ENCODE results near the gene SLC5A9. TPM values are rescaled to one million over a fixed set of nuclear protein-coding genes. Genes with fewer than 3 reads are reported as not detected.
"Not testable (repeated sequence)": the region's sequence is repeated elsewhere in the genome, so short reads cannot be mapped to it uniquely, and the experiment has no call there.

Gene SLC5A9
- total and polyA plus RNA-seq, 4 experiments from 2014 or later = not detected

DNA sequence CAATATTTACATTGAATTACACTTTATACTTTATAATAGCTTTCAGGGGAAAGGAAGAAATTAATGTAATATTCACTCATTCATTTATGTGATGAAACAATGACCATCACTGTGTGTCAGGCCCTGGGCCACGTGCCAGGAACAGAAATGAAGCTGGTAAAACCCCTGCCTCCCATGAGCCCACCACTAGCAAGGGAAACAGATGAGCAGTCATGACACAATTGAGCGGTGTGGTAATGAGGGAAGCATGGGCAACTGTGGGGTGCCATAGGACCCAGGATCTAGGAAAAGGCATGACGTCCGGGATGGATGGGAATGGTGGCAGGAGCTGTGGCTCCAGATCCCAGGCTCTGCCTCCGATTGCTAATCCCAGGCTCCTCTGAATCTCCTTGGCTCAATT is 17.0 kb upstream of the SLC5A9 start:
- Histone ChIP-seq H3K27me3 (ENCODE audit: insufficient read depth, low read length) (no peaks in the 10 kb centered on the region), H3K9me3 (ENCODE audit: control insufficient read depth in 1 of 2, low read length in 2 of 2) (no peaks in the 10 kb centered on the region), H3K4me3 (ENCODE audit: low read length in 2 of 2) (no peak overlapping the region), H3K27ac (ENCODE audit: low read depth, low read length) (no peak overlapping the region), H3K4me1 (ENCODE audit: insufficient read depth, low read length) (no peaks in the 10 kb centered on the region), H3K36me3 (ENCODE audit: insufficient read depth, low read length) (no peaks in the 10 kb centered on the region)
- intact Hi-C loops (cut with micrococcal nuclease) = no loop called here
- Mint-ChIP-seq H3K9me3 (no peaks in the 10 kb centered on the region), H3K27ac (no peak overlapping the region), H3K4me3 (no peak overlapping the region), H3K36me3 (no peaks in the 10 kb centered on the region), H3K27me3 (peaks cover 0 to 5% of the 10 kb centered on the region in 2 donors), H3K4me1 (no peaks in the 10 kb centered on the region)
- POLR2A ChIA-PET (ENCODE audit: partially characterized antibody) = no interaction called here
- CTCF ChIA-PET (ENCODE audit: partially characterized antibody) = interaction anchor here (1.0 to 1.5 kb wide), 4 partner anchors 9 to 109 kb away, joined by 3 to 6 read pairs (median 4); no protein-coding TSS in a partner anchor
- DNase-seq = no peak

DNA sequence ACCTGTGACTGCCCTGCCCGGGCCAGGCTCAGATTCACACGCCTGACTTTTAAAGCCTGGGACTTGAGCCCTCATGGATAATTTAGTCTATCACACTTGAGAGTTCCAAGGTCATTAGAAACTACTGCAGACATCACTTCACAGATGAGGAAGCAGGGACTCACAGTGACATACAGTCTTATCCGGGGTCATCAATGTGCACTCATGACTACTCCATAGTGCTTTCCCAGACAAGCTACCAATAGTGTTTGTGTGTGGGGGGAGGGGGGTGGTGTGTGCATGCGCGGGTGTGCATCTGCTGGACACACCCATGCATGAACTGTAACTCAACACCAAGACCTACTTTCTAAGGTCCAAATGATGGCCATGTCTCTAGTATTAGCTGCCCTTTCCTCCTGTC is 16.1 kb upstream of the SLC5A9 start:
- no peak overlapping the region for H3K27ac ChIP-seq (ENCODE audit: low read depth, low read length)
- no peaks in the 10 kb centered on the region for H3K9me3 ChIP-seq (ENCODE audit: control insufficient read depth in 1 of 2, low read length in 2 of 2)
- intact Hi-C loops (cut with micrococcal nuclease) = no loop called here
- POLR2A ChIA-PET (ENCODE audit: partially characterized antibody) = no interaction called here
- H3K4me1 ChIP-seq (ENCODE audit: insufficient read depth, low read length) = no peaks in the 10 kb centered on the region
- H3K27ac Mint-ChIP-seq = peak overlapping the region in 1 of 7 donors; percentile 12
- H3K4me3 Mint-ChIP-seq = no peak overlapping the region
- no peaks in the 10 kb centered on the region for H3K4me1 Mint-ChIP-seq
- CTCF ChIA-PET (ENCODE audit: partially characterized antibody) = interaction anchor here (1.5 kb wide), 1 partner anchor 29 kb away, joined by 4 read pairs; no protein-coding TSS in a partner anchor
- peaks cover 0 to 5% of the 10 kb centered on the region in 2 donors for H3K27me3 Mint-ChIP-seq
- no peak for DNase-seq
- no peaks in the 10 kb centered on the region for H3K36me3 ChIP-seq (ENCODE audit: insufficient read depth, low read length)
- no peaks in the 10 kb centered on the region for H3K27me3 ChIP-seq (ENCODE audit: insufficient read depth, low read length)
- no peak overlapping the region for H3K4me3 ChIP-seq (ENCODE audit: low read length in 2 of 2)
- H3K9me3 Mint-ChIP-seq = no peaks in the 10 kb centered on the region
- no peaks in the 10 kb centered on the region for H3K36me3 Mint-ChIP-seq

DNA sequence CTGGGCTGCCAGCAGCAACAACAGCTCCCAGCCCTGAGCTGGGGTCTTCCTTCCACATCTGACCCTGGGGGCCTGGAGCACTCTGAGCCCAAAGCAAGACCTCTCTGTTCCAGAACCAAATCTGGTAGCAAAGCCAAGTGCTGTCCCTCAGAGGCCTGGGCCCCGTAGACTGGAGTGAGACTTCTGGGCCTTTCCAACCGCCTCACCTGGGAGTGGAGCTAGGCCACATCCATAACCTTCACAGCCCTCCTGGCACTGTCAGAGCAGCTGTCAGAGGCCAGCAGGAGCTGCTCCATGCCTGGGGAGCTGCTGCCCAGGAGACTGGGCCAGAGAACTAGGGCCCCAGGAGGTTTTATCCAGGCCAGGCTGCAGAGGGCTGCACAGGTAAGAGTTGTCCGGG is 15.4 kb upstream of the SLC5A9 start:
- no peak overlapping the region for H3K4me3 Mint-ChIP-seq
- no peaks in the 10 kb centered on the region for H3K9me3 Mint-ChIP-seq
- DNase-seq = no peak
- ChIA-PET CTCF (ENCODE audit: partially characterized antibody) (no interaction called here), POLR2A (ENCODE audit: partially characterized antibody) (no interaction called here)
- H3K27me3 Mint-ChIP-seq = peaks cover 0 to 5% of the 10 kb centered on the region in 2 donors
- H3K27ac ChIP-seq (ENCODE audit: low read depth, low read length) = no peak overlapping the region
- H3K4me3 ChIP-seq (ENCODE audit: low read length in 2 of 2) = no peak overlapping the region
- H3K36me3 ChIP-seq (ENCODE audit: insufficient read depth, low read length) = no peaks in the 10 kb centered on the region
- H3K36me3 Mint-ChIP-seq = no peaks in the 10 kb centered on the region
- H3K4me1 ChIP-seq (ENCODE audit: insufficient read depth, low read length) = no peaks in the 10 kb centered on the region
- H3K27me3 ChIP-seq (ENCODE audit: insufficient read depth, low read length) = no peaks in the 10 kb centered on the region
- intact Hi-C loops (cut with micrococcal nuclease) = no loop called here
- H3K9me3 ChIP-seq (ENCODE audit: control insufficient read depth in 1 of 2, low read length in 2 of 2) = no peaks in the 10 kb centered on the region
- H3K4me1 Mint-ChIP-seq = no peaks in the 10 kb centered on the region
- no peak overlapping the region for H3K27ac Mint-ChIP-seq

- CTCF ChIA-PET (ENCODE audit: partially characterized antibody) = no interaction called here
- no peak overlapping the region for H3K27ac Mint-ChIP-seq
- intact Hi-C loops (cut with micrococcal nuclease) = no loop called here
- no peak for DNase-seq
- H3K27me3 Mint-ChIP-seq = peaks cover 0 to 5% of the 10 kb centered on the region in 2 donors
- H3K36me3 ChIP-seq (ENCODE audit: insufficient read depth, low read length) = no peaks in the 10 kb centered on the region
- H3K4me3 ChIP-seq (ENCODE audit: low read length in 2 of 2) = no peak overlapping the region
- H3K9me3 ChIP-seq (ENCODE audit: control insufficient read depth in 1 of 2, low read length in 2 of 2) = no peaks in the 10 kb centered on the region
- no peaks in the 10 kb centered on the region for H3K27me3 ChIP-seq (ENCODE audit: insufficient read depth, low read length)
- H3K4me3 Mint-ChIP-seq = no peak overlapping the region
- no peaks in the 10 kb centered on the region for H3K4me1 Mint-ChIP-seq
- H3K27ac ChIP-seq (ENCODE audit: low read depth, low read length) = no peak overlapping the region
- H3K9me3 Mint-ChIP-seq = no peaks in the 10 kb centered on the region
- H3K36me3 Mint-ChIP-seq = no peaks in the 10 kb centered on the region
- H3K4me1 ChIP-seq (ENCODE audit: insufficient read depth, low read length) = no peaks in the 10 kb centered on the region
- POLR2A ChIA-PET (ENCODE audit: partially characterized antibody) = no interaction called here
Observed at GRCh38 chr1:48207536-48208075, 14.9 kb upstream of the SLC5A9 start.

DNA sequence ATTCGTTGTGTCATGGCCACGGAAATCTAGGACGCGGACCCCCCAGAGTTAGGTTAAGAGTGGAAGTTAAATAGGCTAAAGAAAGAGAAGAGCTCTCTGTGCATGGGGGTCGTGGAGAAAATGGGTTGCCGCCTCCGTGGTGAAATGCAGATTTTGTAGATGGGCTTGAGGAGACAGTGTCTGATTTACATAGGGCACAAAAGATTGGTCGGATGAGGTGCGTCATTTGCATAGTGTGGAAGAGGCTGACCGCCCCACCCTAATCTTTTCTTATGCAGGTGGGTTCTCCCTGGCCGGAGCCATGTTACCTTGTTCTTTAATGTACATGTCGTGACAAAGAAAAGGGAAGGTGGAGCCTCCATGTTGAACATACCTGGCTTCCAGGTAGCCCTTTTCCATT is 14.3 kb upstream of the SLC5A9 start:
- Histone ChIP-seq H3K27ac (ENCODE audit: low read depth, low read length) (no peak overlapping the region), H3K4me3 (ENCODE audit: low read length in 2 of 2) (no peak overlapping the region), H3K36me3 (ENCODE audit: insufficient read depth, low read length) (no peaks in the 10 kb centered on the region), H3K27me3 (ENCODE audit: insufficient read depth, low read length) (no peaks in the 10 kb centered on the region), H3K4me1 (ENCODE audit: insufficient read depth, low read length) (no peaks in the 10 kb centered on the region), H3K9me3 (ENCODE audit: control insufficient read depth in 1 of 2, low read length in 2 of 2) (no peaks in the 10 kb centered on the region)
- ChIA-PET POLR2A (ENCODE audit: partially characterized antibody) (no interaction called here), CTCF (ENCODE audit: partially characterized antibody) (no interaction called here)
- Mint-ChIP-seq H3K27ac (no peak overlapping the region), H3K4me3 (no peak overlapping the region), H3K4me1 (no peaks in the 10 kb centered on the region), H3K27me3 (peaks cover 0 to 3% of the 10 kb centered on the region in 2 donors), H3K36me3 (no peaks in the 10 kb centered on the region), H3K9me3 (no peaks in the 10 kb centered on the region)
- intact Hi-C loops (cut with micrococcal nuclease) = no loop called here
- DNase-seq = no peak

DNA sequence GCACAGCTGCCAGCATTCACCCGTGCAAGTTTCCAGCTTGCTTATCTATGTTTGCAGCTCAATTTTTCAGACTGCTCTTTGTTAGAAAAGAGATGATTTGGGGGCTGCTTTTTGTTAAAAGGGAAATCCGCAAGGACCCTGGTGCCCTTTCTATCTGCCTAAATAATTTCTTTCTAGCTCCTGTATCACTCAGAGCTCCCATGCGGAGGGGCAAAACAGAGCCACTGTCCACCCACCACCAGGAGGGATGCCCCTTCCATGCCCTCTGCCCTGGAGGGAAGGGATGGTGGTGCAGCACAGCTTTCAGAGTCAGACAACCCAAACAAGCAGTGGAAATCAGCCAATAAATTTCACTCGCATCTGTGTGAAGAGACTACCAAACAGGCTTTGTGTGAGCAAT is 13.9 kb upstream of the SLC5A9 start:
- no peak overlapping the region for H3K27ac Mint-ChIP-seq
- Histone ChIP-seq H3K36me3 (ENCODE audit: insufficient read depth, low read length) (no peaks in the 10 kb centered on the region), H3K27ac (ENCODE audit: low read depth, low read length) (no peak overlapping the region), H3K4me1 (ENCODE audit: insufficient read depth, low read length) (no peaks in the 10 kb centered on the region), H3K4me3 (ENCODE audit: low read length in 2 of 2) (no peak overlapping the region), H3K27me3 (ENCODE audit: insufficient read depth, low read length) (no peaks in the 10 kb centered on the region), H3K9me3 (ENCODE audit: control insufficient read depth in 1 of 2, low read length in 2 of 2) (no peaks in the 10 kb centered on the region)
- peaks cover 2% of the 10 kb centered on the region in 2 donors for H3K27me3 Mint-ChIP-seq
- no peaks in the 10 kb centered on the region for H3K4me1 Mint-ChIP-seq
- no peak overlapping the region for H3K4me3 Mint-ChIP-seq
- intact Hi-C loops (cut with micrococcal nuclease) = no loop called here
- POLR2A ChIA-PET (ENCODE audit: partially characterized antibody) = no interaction called here
- CTCF ChIA-PET (ENCODE audit: partially characterized antibody) = no interaction called here
- H3K36me3 Mint-ChIP-seq = no peaks in the 10 kb centered on the region
- H3K9me3 Mint-ChIP-seq = no peaks in the 10 kb centered on the region
- DNase-seq = no peak

DNA sequence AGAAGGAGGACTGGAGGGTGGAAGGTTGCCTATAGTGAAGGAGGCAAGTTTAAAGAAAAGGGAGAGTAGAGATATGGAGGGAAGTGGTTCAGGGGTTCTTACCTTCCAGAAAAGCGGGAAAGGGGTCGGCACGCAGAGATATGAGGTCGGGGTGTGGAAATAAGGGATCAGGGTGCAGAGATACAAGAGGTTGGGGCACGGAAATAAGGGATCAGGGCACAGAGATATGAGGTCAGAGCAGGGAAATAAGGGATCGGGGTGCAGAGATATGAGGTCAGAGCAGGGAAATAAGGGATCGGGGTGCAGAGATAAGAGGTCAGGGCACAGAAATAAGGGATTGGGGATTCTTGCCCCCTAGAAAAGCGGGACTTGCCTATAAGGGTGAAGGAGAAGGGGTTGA is 9.1 kb upstream of the SLC5A9 start:
- H3K27ac Mint-ChIP-seq; intact Hi-C loops (cut with micrococcal nuclease); H3K4me1 ChIP-seq (ENCODE audit: insufficient read depth, low read length); H3K27ac ChIP-seq (ENCODE audit: low read depth, low read length); H3K9me3 ChIP-seq (ENCODE audit: control insufficient read depth in 1 of 2, low read length in 2 of 2); H3K36me3 ChIP-seq (ENCODE audit: insufficient read depth, low read length); H3K27me3 Mint-ChIP-seq; CTCF ChIA-PET (ENCODE audit: partially characterized antibody); POLR2A ChIA-PET (ENCODE audit: partially characterized antibody); H3K36me3 Mint-ChIP-seq; H3K9me3 Mint-ChIP-seq; H3K27me3 ChIP-seq (ENCODE audit: insufficient read depth, low read length); H3K4me1 Mint-ChIP-seq; DNase-seq; H3K4me3 ChIP-seq (ENCODE audit: low read length in 2 of 2); H3K4me3 Mint-ChIP-seq: not testable (repeated sequence)

GRCh38 chr1:48214366-48214765 is 8.2 kb upstream of the SLC5A9 start:
- H3K36me3 Mint-ChIP-seq; H3K4me3 ChIP-seq (ENCODE audit: low read length in 2 of 2); intact Hi-C loops (cut with micrococcal nuclease); H3K27ac ChIP-seq (ENCODE audit: low read depth, low read length); H3K27me3 ChIP-seq (ENCODE audit: insufficient read depth, low read length); H3K27ac Mint-ChIP-seq; H3K27me3 Mint-ChIP-seq; H3K36me3 ChIP-seq (ENCODE audit: insufficient read depth, low read length); H3K4me1 ChIP-seq (ENCODE audit: insufficient read depth, low read length); POLR2A ChIA-PET (ENCODE audit: partially characterized antibody); H3K4me3 Mint-ChIP-seq; DNase-seq; H3K4me1 Mint-ChIP-seq; H3K9me3 Mint-ChIP-seq; H3K9me3 ChIP-seq (ENCODE audit: control insufficient read depth in 1 of 2, low read length in 2 of 2); CTCF ChIA-PET (ENCODE audit: partially characterized antibody): not testable (repeated sequence)
